Left renal pelvis (tissue), 4 donors: Measurements from ENCODE around the gene PPIA. TPM values are rescaled to one million over a fixed set of nuclear protein-coding genes. Genes with fewer than 3 reads are reported as not detected.

Experiments
- DNase-seq, 4 donors: peaks; one replicate each; pipeline ENCODE4 v3.0.0-alpha.2; 2013; ENCODE audit warnings: low read depth in 4 of 4, low spot score in 3 of 4
- polyA plus RNA-seq, 4 donors: library from polyadenylated mRNA; unstranded; fragments of 120-200 nt; gene quantifications; one replicate each; pipeline ENCODE4 v1.2.1, GENCODE V29; 2013; ENCODE audit not compliant: insufficient read length in 4 of 4

The PPIA gene
- 1,000 to 10,000 TPM in 3 of 4 donors, 100 to 1,000 TPM in 1; 981 to 1,494 (median 1,233) TPM for polyA plus RNA-seq

- DNase-seq, result peak; percentile 93 to 98 (median 96)
Observed at GRCh38 chr7:44796504-44797328, at the start of gene PPIA. Gene PPIA, plus strand, starts transcription at chr7:44796681. Its CDS starts 44 bp downstream, at chr7:44796725.

- DNase-seq, result peak; percentile 54 to 81 (median 78)
Observed at GRCh38 chr7:44748045-44748947, 48.2 kb upstream of the PPIA start, which contains the start of gene ZMIZ2. Gene ZMIZ2, plus strand, starts transcription at chr7:44748847. Its CDS starts 7,403 bp downstream, at chr7:44756250.

- DNase-seq, result no peak
Observed at GRCh38 chr7:44748948-44749731, 47.3 kb upstream of the PPIA start.

GRCh38 chr7:44749992-44750391, 46.5 kb upstream of the PPIA start:
- no peak for DNase-seq

GRCh38 chr7:44750424-44750823, 46.1 kb upstream of the PPIA start:
- no peak for DNase-seq

GRCh38 chr7:44750921-44751571, 45.4 kb upstream of the PPIA start:
- no peak for DNase-seq

GRCh38 chr7:44752822-44753221, 43.7 kb upstream of the PPIA start:
- DNase-seq, result no peak

GRCh38 chr7:44754802-44755697, 41.4 kb upstream of the PPIA start:
- no peak for DNase-seq

GRCh38 chr7:44755698-44756627, 40.5 kb upstream of the PPIA start:
- DNase-seq, result no peak

- DNase-seq, result no peak
Observed at GRCh38 chr7:44756904-44757303, 39.6 kb upstream of the PPIA start.

GRCh38 chr7:44757311-44757710, 39.2 kb upstream of the PPIA start:
- DNase-seq, result no peak

- DNase-seq, result no peak
Observed at GRCh38 chr7:44757739-44758138, 38.7 kb upstream of the PPIA start.

- no peak for DNase-seq
Observed at GRCh38 chr7:44759246-44759645, 37.2 kb upstream of the PPIA start.

GRCh38 chr7:44760034-44760580, 36.4 kb upstream of the PPIA start:
- no peak for DNase-seq

GRCh38 chr7:44761207-44762161, 35.0 kb upstream of the PPIA start:
- no peak for DNase-seq

GRCh38 chr7:44762300-44762699, 34.2 kb upstream of the PPIA start:
- DNase-seq, result no peak
